ENCODE results near the gene MFSD6L.

MFSD6L gene, protein sequence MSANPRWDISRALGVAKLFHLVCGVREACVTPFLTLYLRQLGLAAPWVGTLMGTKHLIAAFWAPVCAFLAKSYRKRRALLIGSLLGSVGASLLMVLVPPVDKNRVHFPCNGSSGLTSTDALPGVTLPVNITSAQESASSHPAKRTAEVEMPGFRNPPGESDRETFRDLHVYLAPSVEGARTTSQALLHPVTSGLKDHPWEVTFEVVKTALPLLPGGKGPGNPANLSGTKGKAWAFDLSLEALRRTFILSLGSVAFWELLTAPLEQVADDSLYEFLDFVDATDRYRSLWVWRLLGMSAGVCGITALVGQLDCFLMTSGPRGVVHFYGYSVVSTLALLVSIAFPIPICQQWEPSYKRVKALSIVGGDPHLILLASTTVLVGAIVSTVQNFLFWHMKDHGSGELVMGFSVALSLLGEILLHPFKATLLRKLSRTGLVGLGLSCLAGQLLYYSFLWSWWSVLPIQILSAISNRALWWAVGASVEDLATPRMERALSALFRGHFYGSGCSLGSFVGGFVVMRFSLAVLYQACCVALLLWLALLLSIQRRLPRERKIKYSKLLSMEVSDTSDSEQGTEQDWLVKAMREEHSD

DNA sequence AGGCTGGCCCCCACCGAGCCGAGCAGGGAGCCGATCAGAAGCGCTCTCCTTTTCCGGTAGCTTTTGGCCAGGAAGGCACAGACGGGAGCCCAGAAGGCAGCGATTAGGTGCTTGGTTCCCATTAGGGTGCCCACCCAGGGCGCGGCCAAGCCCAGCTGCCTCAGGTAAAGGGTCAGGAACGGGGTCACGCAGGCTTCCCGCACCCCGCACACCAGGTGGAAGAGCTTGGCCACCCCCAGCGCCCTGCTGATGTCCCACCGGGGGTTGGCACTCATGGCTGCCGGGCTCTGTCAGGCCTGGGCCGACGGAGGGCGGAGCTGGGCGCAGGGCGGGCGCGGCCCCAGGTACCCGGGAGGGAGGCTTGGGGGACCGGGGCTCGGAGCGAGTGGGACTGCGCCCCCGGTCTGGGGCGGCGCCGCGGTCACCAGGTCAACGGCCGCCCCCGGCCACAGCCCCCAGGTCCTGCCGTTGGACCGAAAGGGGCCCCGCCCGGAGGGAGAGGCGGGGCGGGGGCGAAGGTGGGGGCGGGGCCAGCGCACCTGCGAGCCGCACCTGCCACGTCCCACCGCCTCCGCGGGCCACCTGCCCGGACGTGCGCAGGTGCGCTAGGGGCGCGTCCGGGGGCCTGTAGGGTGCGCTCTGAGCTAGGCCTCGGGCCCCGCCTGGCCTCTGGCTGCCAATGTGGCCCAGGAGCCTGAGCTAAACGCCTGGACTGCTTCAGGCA is at the start of gene MFSD6L:
Gene MFSD6L, minus strand, starts transcription at position 520 of the 724 bp plus-strand sequence. Its CDS starts 245 bp downstream, at position 275.
- no peak for DNase-seq (ENCODE audit: low read depth in 2 of 2)

- DNase-seq (ENCODE audit: low read depth in 2 of 2): no peak
Observed at GRCh38 chr17:8847891-8848290, 48.7 kb upstream of the MFSD6L start.

DNA sequence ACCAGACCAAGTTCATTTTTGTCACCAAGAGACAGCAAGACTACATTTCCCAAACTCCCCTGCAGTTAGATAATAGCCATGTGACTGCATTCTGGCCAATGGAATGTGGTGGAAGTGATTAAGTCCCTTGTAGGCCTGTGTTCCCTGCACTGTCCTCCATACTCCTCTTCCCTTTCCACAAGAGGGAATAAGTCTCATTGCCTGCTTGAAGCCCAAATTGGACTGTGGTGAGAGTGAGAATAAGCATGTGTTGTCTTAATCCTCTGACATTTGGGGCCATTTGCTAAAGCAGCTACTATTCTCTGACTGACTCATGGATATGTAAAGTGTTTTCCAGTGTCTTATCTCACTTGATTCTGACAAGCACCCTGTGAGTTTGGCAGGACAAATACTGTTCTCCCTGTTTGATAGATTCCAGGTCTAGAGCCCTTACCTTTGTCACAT is 47.6 kb upstream of the MFSD6L start:
- DNase-seq (ENCODE audit: low read depth in 2 of 2): no peak

DNA sequence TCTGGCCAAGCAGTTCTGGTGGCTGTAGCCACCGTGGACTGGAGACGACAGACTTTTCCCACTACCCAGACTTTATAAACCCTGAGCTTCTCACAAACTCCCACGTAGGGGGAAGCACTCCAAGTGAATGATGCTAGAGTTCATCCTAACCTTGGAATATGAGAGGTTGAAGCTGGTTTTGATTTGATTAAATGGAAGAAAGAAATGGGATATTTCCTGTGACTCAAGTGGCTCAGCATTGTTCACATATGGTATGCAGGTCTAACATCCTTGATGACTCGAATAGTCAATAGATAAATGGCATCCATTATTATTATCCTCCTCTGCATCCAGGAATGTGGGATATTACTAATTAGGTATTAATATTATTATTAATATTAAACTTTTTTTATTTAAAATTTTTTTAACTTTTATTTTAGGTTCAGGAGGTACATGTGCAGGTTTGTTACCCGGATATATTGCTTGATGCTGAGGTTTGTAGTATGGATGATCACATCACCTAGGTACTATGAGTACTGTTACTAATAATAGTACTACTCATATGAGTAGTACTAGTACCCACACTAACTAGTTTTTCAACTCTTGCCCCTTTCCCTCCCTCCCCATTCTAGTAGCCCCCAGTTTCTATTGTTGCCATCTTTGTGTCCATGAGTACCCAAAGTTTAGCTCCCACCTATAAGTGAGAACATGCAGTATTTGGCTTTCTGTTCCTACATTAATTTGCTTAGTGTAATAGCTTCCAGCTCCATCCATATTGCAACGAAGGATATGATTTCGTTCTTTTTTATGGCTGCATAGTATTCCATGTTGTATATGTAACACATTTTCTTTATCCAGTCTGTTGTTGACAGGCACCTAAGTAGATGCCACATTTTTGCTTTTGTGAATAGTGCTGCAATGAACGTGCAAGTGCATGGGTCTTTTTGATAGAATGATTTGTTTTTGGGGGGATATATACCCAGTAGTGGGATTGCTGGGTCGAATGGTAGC is 45.4 kb upstream of the MFSD6L start:
- DNase-seq (ENCODE audit: low read depth in 2 of 2): no peak

- no peak for DNase-seq (ENCODE audit: low read depth in 2 of 2)
Observed at GRCh38 chr17:8843344-8843743, 44.2 kb upstream of the MFSD6L start.

- DNase-seq (ENCODE audit: low read depth in 2 of 2): no peak
Observed at GRCh38 chr17:8841844-8842243, 42.7 kb upstream of the MFSD6L start.

DNA sequence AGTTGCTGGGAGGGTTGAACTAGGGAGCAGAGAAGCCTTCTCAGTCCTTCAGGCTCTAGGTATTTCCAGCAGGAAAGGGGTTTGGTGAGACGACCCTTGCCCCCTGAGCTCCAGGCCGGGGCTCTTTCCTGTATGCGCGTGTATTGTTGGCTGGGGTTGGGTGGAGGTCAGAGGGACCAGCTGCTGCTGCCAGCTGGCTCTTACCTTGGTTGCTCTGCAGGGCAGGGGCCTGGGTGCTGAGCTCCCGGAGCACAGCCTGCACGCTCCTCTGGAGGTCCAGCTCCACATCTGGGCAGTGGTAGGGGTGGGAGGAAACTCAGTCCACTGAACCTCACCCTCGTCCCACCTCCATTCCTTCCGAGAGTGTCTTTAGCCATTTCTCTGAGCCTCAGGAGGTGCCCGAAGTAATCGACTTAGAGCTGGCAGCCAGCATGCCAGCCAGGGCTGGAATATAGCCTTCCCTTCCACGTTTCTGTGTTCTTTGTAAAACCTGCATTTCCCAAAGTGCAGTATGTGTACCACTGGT is 40.3 kb upstream of the MFSD6L start:
- DNase-seq (ENCODE audit: low read depth in 2 of 2): no peak

- DNase-seq (ENCODE audit: low read depth in 2 of 2): no peak
Observed at GRCh38 chr17:8838551-8839095, 39.5 kb upstream of the MFSD6L start.

GRCh38 chr17:8837563-8838075 is 38.5 kb upstream of the MFSD6L start:
- DNase-seq (ENCODE audit: low read depth in 2 of 2): no peak

DNA sequence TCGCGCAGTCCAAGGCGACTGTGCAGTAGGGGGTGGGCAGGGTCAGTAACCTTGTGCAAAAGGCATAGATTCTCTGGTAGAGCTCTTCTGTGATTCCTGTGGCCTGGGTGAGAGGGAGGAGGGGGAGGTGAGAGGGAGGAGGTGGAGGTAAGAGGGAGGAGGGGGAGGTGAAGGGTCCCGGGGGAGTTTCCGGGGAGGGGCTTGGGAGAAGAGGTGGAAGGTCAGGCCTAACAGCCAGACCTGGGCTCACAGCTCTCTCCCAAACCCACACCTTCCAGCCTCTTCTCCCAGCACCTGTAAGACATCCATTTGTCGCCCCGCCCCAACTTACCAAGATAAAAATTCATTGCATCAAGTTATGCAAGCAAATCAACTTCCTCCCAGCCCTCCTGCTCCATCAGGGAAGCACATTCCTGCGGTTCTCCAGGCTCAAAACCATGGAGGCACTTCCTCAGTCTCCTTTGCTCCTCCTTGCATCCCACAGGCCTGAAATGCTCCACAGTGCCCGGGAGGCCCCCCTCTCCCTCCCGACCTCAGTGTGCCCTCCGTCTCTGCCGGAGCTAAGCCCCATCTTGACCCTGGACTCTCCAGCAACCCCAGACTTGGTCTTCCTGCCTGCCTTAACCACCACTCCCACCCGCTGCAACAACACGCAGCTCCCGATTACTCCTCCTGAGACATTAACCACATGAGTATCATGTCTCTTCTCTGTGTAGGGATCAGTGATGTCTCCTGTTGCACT is 37.8 kb upstream of the MFSD6L start:
- no peak for DNase-seq (ENCODE audit: low read depth in 2 of 2)

DNA sequence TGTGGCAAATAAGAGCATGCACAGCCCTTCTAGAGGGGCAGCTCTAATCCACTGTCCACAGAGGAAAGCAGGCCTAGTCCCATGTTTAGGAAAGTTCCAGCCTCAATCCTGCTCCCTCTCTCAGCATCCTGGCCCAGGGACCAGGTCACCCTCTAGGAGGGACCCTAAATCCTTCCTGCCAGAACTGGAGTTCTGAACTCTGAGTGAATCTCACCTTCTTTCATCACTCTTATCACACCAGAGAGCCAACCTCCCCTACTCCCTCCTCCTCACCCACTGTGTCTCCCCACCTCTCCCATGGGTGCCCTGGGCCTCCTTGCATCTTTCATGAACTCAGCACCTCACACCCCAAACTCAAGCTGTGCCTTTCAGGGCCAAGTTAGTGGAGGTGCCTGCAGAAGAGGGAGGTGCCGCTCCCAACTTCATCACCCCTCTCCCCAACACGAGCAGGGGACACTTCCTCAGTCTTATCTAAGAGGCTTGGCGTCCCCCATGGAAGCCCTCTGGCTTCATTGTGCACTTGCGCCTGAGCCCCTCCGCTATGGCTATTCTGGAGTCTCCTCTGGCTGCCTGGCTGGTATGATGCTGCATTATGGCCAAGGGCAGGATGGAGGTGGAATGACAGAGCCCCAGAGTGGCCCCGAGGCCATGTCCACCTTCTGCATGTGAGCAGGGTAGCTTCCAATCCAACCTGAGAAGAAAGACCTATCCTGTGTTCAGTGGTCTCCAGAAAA is 36.6 kb upstream of the MFSD6L start:
- DNase-seq (ENCODE audit: low read depth in 2 of 2): no peak

- no peak for DNase-seq (ENCODE audit: low read depth in 2 of 2)
Observed at GRCh38 chr17:8835106-8835505, 35.9 kb upstream of the MFSD6L start.

- DNase-seq (ENCODE audit: low read depth in 2 of 2): no peak
Observed at GRCh38 chr17:8832711-8833352, 33.7 kb upstream of the MFSD6L start.

DNA sequence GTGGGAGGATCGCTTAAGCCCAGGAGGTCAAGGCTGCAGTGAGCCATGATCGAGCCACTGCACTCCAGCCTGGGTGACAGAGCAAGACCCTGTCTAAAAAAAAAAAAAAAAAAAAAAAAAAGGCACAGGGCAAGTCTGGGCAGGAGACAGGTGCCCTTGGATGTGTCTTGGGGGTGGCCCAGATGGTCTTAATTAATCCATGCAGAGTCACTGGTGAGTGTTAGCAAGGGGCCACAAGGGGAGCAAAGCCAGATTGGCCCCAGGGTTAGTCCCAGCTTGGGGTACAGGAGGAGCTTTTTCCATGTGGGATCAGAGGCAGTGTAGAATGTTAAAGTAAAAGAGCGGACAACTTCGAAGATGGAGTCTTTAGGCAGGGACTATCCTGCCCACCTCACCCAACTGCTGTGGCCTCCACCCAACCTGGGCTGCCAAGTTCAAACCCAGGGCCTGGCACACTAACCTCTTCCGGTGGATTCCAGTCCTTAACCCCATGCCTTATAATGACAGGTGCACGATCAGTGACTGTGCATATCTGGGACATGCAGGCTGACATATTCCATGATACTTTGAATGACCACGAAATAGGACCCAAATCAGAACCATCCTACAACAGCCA is 32.2 kb upstream of the MFSD6L start:
- DNase-seq (ENCODE audit: low read depth in 2 of 2): no peak

DNA sequence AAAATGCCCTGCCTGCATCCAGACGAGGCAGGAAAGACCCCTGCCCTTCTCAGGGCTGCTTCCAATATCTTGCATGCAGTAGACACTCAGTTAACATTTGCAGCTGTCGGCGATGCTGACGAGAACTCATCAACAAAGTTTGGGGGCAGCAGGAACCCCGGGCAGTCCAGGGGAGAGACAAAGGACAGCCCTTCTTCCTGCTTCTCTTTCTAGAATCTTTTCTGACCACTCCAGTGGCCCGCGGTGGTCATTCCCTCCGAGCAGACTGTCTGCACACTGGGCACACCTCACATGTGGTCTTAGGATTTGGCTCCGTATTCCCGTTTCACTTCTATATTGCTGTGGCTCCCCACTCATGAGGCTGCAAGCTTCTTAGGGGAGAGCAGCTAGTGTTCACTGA is 31.0 kb upstream of the MFSD6L start:
- no peak for DNase-seq (ENCODE audit: low read depth in 2 of 2)

DNA sequence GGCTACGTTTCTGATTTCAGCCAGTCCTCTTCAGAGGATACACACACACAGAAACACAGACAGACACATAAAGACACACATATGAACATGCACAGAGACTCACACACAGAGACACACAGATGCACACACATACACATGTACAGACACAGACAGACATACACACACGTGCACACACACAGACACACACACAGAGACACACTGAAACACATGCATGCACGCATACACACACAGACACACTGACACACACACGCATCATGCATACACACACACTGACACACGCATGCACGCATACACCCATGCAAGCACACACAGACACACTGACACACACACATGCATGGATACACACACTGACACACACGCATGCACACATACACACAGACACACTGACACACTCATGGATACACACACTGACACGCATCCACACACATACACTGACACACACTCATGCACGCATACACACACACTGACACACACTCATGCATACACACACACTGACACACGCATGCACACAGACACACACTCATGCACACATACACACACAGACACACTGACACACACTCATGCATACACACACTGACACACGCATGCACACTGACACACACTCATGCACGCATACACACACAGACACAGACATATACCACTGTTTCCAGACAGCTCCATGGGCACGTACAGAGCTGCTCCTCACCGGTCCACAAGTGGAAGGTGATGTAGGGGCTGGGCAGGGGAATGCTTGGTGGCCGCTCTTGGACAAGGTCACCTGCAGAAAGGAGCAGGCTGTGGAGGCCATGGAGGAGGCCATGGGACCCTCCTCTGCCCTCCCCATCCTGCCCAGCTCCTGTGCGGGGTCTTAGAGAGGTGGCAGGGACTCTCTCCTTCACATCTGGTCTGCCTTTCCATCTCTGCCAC is 30.1 kb upstream of the MFSD6L start:
- no peak for DNase-seq (ENCODE audit: low read depth in 2 of 2)

GRCh38 chr17:8828517-8828875 is 29.3 kb upstream of the MFSD6L start:
- no peak for DNase-seq (ENCODE audit: low read depth in 2 of 2)

Measured in activated CD8-positive, alpha-beta memory T cell treated with anti-CD3 and anti-CD28 coated beads for 4 hours (primary cell).